Placental epithelial cell (primary cell): ENCODE results near the gene SEL1L2. TPM values are rescaled to one million over a fixed set of nuclear protein-coding genes. Genes with fewer than 3 reads are reported as not detected.

Source experiments
- small RNA-seq: library from RNA; depleted of rRNA; stranded (forward); fragments of <200 nt; gene quantifications from one replicate; pipeline ENCODE3, GENCODE V24; 2012
- total RNA-seq: library from RNA; depleted of rRNA; stranded (reverse); fragments of >200 nt; gene quantifications from 2 replicates; pipeline ENCODE4 v1.2.3, GENCODE V29; 2012

SEL1L2 gene
- not detected in 2 replicates for total RNA-seq

GRCh38 chr20:13990465-13990864, at the start of gene SEL1L2:
Gene SEL1L2 (minus strand): TSS chr20:13990614. CDS start chr20:13990534, 80 bp downstream.

DNA sequence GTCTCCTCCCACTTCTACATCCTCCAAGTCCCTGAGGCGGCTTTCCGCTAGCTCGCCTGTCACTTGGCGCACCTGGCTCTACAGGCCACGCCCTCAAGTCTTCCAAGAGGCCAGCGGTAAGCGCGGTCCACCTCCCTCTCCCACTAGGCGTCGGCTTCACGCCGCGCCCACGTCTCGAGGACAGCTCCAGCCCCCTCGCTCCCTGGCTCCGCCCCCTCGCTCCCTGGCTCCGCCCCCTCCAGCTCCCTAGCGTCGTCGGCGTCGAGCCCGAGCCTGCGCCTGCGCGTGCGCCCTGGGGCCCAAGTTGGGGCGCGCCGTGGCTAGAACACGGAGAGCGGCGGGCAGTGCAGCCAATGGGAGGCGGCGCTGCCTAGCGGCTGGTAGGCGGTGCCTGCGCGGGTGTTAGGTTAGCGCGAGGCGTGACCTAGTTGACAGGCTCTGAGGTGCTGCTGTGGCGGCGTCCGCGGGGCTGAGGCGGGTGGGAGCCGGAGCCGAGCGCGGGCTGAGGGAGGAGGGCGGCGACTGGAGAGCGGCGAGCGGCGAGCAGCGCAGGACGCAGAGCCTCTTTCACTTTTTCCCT, 4.8 kb upstream of the SEL1L2 start, which contains the start of gene MACROD2:
MACROD2 (plus strand) TSS at position 431 of the 580 bp plus-strand sequence.

Small RNA genes within 50 kb of the gene (small RNA-seq; reads per million reads assigned to genes)
- gene RNU6-278P (not detected), gene RPS3P1 (not detected)

Other genes starting within 250 kb of the SEL1L2 start
- 3.4 and 7.1 TPM in 2 replicates for gene ESF1, start 205.7 kb downstream of the SEL1L2 start, total RNA-seq
- 15.3 and 17.0 TPM in 2 replicates for gene NDUFAF5, start 205.6 kb downstream of the SEL1L2 start, total RNA-seq
- 0.65 and 2.7 TPM in 2 replicates for gene MACROD2, start 4.9 kb upstream of the SEL1L2 start, total RNA-seq